A673 (cell line): Measurements from ENCODE around the gene ADNP.

Experiments used
- CTCF ChIP-seq: fragments of 300-800, 200-600 bp; sonication (generic); conservative IDR thresholded peaks from 2 replicates; pipeline ENCODE4 v1.5.1; 2017; ENCODE audit warnings: low read depth, mild to moderate bottlenecking, antibody characterized with exemption, low read length, moderate library complexity, mixed read lengths
- EZH2 ChIP-seq: fragments of 200-600 bp; sonication (generic); IDR thresholded peaks from 2 replicates; pipeline ENCODE4 v1.6.1; 2017; ENCODE audit warnings: borderline replicate concordance, low read depth, mild to moderate bottlenecking, mixed read lengths, antibody characterized with exemption, low read length; ENCODE audit not compliant: poor library complexity, severe bottlenecking

DNA sequence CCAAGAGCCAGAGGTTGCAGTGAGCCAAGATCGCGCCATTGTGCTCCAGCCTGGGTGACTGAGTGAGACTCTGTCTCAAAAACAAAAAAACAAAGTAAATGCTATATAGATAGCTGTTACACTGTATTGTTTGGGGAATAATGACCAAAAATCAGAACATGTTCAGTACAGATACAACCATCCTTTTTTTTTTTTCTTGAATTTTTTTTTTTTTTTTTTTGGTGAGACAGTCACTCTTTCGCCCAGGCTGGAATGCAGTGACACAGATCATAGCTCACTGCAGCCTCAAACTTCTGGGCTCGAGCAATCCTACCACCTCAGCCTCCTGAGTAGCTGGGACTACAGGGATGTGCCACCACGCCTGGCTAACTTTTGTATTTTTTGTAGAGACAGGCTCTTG is 72.7 kb downstream of the ADNP start:
- no peak for TF ChIP-seq CTCF
- TF ChIP-seq EZH2, result no peak
